H1 (cell line): Measurements from ENCODE around the gene SOCS6. TPM values are rescaled to one million over a fixed set of nuclear protein-coding genes. Genes with fewer than 3 reads are reported as not detected.

Experiments used
- CTCF ChIA-PET: fragments of 300-600 bp; sonication (Branson Sonifier 250); formaldehyde crosslinking; loops from one replicate; lab custom pipeline; 2021; ENCODE audit not compliant: partially characterized antibody; lab: Charles Lee
- POLR2A ChIA-PET: fragments of 300-600 bp; sonication (Branson Sonifier 250); formaldehyde crosslinking; loops from one replicate; lab custom pipeline; 2021; ENCODE audit warnings: inconsistent platforms; ENCODE audit not compliant: partially characterized antibody; lab: Charles Lee
- DNase-seq, 2 experiments: peaks; one replicate each; pipeline versions ENCODE4 v3.0.0 to v3.0.0-alpha.2; 2010 to 2022; ENCODE audit warnings: low spot score in 2 of 2, low read depth in 1 of 2, mixed read lengths in 1 of 2
- FAIRE-seq: peaks from 2 replicates; lab custom pipeline; 2011; peaks lifted over from hg19 to GRCh38; lab: Jason Lieb, UNC
- H2AFZ ChIP-seq: 2 replicates; pipeline ENCODE4 v1.8.1; 2012; ENCODE audit warnings: low read length, inconsistent platforms
- H2AK5ac ChIP-seq: 2 replicates; pipeline ENCODE4 v1.6.1; 2013; ENCODE audit warnings: low read depth, low read length
- H2BK120ac ChIP-seq: replicated peaks from 2 replicates; pipeline ENCODE3; 2013; ENCODE audit warnings: low read depth, low read length, inconsistent platforms
- H2BK12ac ChIP-seq: 2 replicates; pipeline ENCODE4 v1.6.1; 2013; ENCODE audit warnings: low read depth, low read length
- H2BK15ac ChIP-seq: 2 replicates; pipeline ENCODE4 v1.6.1; 2013; ENCODE audit warnings: low read length
- H2BK20ac ChIP-seq: 2 replicates; pipeline ENCODE4 v1.6.1; 2013; ENCODE audit warnings: low read length
- H2BK5ac ChIP-seq: 2 replicates; pipeline ENCODE4 v1.6.1; 2013; ENCODE audit warnings: low read depth, low read length
- H3K14ac ChIP-seq: 2 replicates; pipeline ENCODE4 v1.6.1; 2013; ENCODE audit warnings: inconsistent platforms; ENCODE audit not compliant: insufficient read length
- H3K18ac ChIP-seq: 2 replicates; pipeline ENCODE4 v1.6.1; 2013; ENCODE audit warnings: low read length; ENCODE audit errors: extremely low read depth
- H3K23ac ChIP-seq: 2 replicates; pipeline ENCODE4 v1.6.1; 2013; ENCODE audit warnings: inconsistent platforms; ENCODE audit not compliant: insufficient read length
- H3K23me2 ChIP-seq: 2 replicates; pipeline ENCODE4 v1.6.1; 2013; ENCODE audit warnings: low read depth, low read length
- H3K27ac ChIP-seq: 2 replicates; pipeline ENCODE4 v1.6.1; 2011; ENCODE audit warnings: low read depth, low read length, inconsistent platforms
- H3K27me3 ChIP-seq, 4 experiments: replicated peaks in 1 of 4; 1 replicate in 1 of 4; 2 replicates in 3 of 4; pipeline versions ENCODE4 v1.6.1 to v1.8.1; 2011 to 2013; ENCODE audit warnings: low read length in 3 of 4, mild to moderate bottlenecking in 3 of 4, inconsistent platforms in 2 of 4, mixed read lengths in 2 of 4, moderate library complexity in 1 of 4; ENCODE audit not compliant: control insufficient read depth in 3 of 4, insufficient read depth in 3 of 4; ENCODE audit errors: extremely low read depth in 1 of 4
- H3K36me3 ChIP-seq, 4 experiments: 2 replicates each; pipeline versions ENCODE4 v1.6.1 to v1.8.1; 2011 to 2013; ENCODE audit warnings: mild to moderate bottlenecking in 4 of 4, low read length in 3 of 4, moderate library complexity in 2 of 4, control low read depth in 1 of 4, inconsistent platforms in 1 of 4; ENCODE audit not compliant: insufficient read depth in 4 of 4, control insufficient read depth in 2 of 4
- H3K4ac ChIP-seq: replicated peaks from 2 replicates; pipeline ENCODE3; 2013; ENCODE audit warnings: low read length, low read depth, mixed read lengths, inconsistent platforms; ENCODE audit not compliant: insufficient read length
- H3K4me1 ChIP-seq, 4 experiments: replicated peaks in 1 of 4; 1 replicate in 1 of 4; 2 replicates in 3 of 4; pipeline versions ENCODE4 v1.6.1 to v1.8.1; 2011 to 2013; ENCODE audit warnings: low read length in 3 of 4, inconsistent platforms in 2 of 4, mixed read lengths in 1 of 4; ENCODE audit not compliant: insufficient read depth in 4 of 4, control insufficient read depth in 3 of 4
- H3K4me2 ChIP-seq, 2 experiments: 2 replicates each; pipeline versions ENCODE4 v1.6.1 to v1.8.1; 2011 to 2013; ENCODE audit warnings: low read depth in 2 of 2, low read length in 2 of 2, control low read depth in 1 of 2, inconsistent platforms in 1 of 2, mild to moderate bottlenecking in 1 of 2; ENCODE audit not compliant: insufficient read depth in 1 of 2
- H3K4me3 ChIP-seq, 4 experiments: fragments of 200-600, 300-600 bp in 1 of 4; sonication (generic), shearing (Covaris generic), sonication (Bioruptor Twin) in 1 of 4; 2 replicates each; pipeline versions ENCODE4 v1.5.1 to v1.8.1; 2011 to 2016; ENCODE audit warnings: low read length in 4 of 4, low read depth in 3 of 4, control low read depth in 2 of 4, inconsistent platforms in 2 of 4, mild to moderate bottlenecking in 2 of 4, mixed read lengths in 1 of 4, moderate library complexity in 1 of 4; ENCODE audit not compliant: insufficient read depth in 2 of 4; ENCODE audit errors: extremely low read depth in 1 of 4
- H3K56ac ChIP-seq: replicated peaks from 2 replicates; pipeline ENCODE3; 2013; ENCODE audit warnings: low read depth, mild to moderate bottlenecking, mixed read lengths, low read length, inconsistent platforms; ENCODE audit not compliant: insufficient read length
- H3K79me1 ChIP-seq: 2 replicates; pipeline ENCODE4 v1.6.1; 2013; ENCODE audit warnings: low read depth, low read length, control low read depth
- H3K79me2 ChIP-seq, 2 experiments: 2 replicates each; pipeline versions ENCODE4 v1.6.1 to v1.8.1; 2012 to 2013; ENCODE audit warnings: low read length in 2 of 2, mild to moderate bottlenecking in 2 of 2, inconsistent platforms in 1 of 2; ENCODE audit not compliant: insufficient read depth in 2 of 2, control insufficient read depth in 1 of 2
- H3K9ac ChIP-seq, 4 experiments: replicated peaks in 1 of 4; 1 replicate in 1 of 4; 2 replicates in 3 of 4; pipeline versions ENCODE4 v1.6.1 to v1.8.1; 2011 to 2013; ENCODE audit warnings: low read depth in 3 of 4, low read length in 3 of 4, control low read depth in 2 of 4, mild to moderate bottlenecking in 2 of 4, moderate library complexity in 2 of 4, inconsistent platforms in 1 of 4; ENCODE audit errors: extremely low read depth in 1 of 4
- H3K9me3 ChIP-seq, 2 experiments: 2 replicates each; pipeline versions ENCODE4 v1.6.1 to v1.8.1; 2012 to 2013; ENCODE audit warnings: mild to moderate bottlenecking in 2 of 2, moderate library complexity in 2 of 2, control low read depth in 1 of 2, inconsistent platforms in 1 of 2, low read depth in 1 of 2, low read length in 1 of 2, mixed read lengths in 1 of 2; ENCODE audit not compliant: insufficient read depth in 2 of 2
- H4K20me1 ChIP-seq, 2 experiments: replicated peaks in 1 of 2; 2 replicates each; pipeline versions ENCODE3 to v1.8.1; 2011 to 2013; ENCODE audit warnings: inconsistent platforms in 2 of 2, low read length in 2 of 2, mild to moderate bottlenecking in 1 of 2; ENCODE audit not compliant: insufficient read depth in 2 of 2, control insufficient read depth in 1 of 2
- H4K5ac ChIP-seq: 2 replicates; pipeline ENCODE4 v1.6.1; 2013; ENCODE audit warnings: low read length, low read depth, mixed read lengths, inconsistent platforms; ENCODE audit not compliant: insufficient read length
- H4K8ac ChIP-seq: 2 replicates; pipeline ENCODE4 v1.8.0; 2013; ENCODE audit warnings: mild to moderate bottlenecking, moderate library complexity, low read length, inconsistent platforms; ENCODE audit not compliant: insufficient read depth; ENCODE audit errors: extremely low read depth
- H4K91ac ChIP-seq: replicated peaks from 2 replicates; pipeline ENCODE3; 2013; ENCODE audit warnings: low read length, mixed read lengths, inconsistent platforms; ENCODE audit not compliant: insufficient read length
- ASH2L ChIP-seq: fragments of 200-600, 300-600 bp; sonication (generic); IDR thresholded peaks from one replicate; pipeline ENCODE4 v1.7.1; 2017; ENCODE audit warnings: low read length
- BACH1 ChIP-seq: IDR thresholded peaks from 2 replicates; pipeline ENCODE4 v1.6.1; 2012; ENCODE audit warnings: low read length, improper control_type of control experiment
- KDM4A ChIP-seq: IDR thresholded peaks from one replicate; pipeline ENCODE4 v1.7.1; 2012; ENCODE audit warnings: low read depth, mild to moderate bottlenecking, moderate library complexity, low read length, inconsistent platforms; ENCODE audit not compliant: severe bottlenecking
- PHF8 ChIP-seq: fragments of 200-600 bp; sonication (generic); conservative IDR thresholded peaks from 2 replicates; pipeline ENCODE4 v1.7.1; 2012; ENCODE audit warnings: low read depth, mild to moderate bottlenecking, inconsistent platforms, low read length, moderate library complexity
- USF2 ChIP-seq: IDR thresholded peaks from 2 replicates; pipeline ENCODE4 v1.6.1; 2011; ENCODE audit warnings: low read length, improper control_type of control experiment
- WGBS, 2 experiments: shearing (Covaris generic) in 1 of 2; methylation state at CpG; one replicate each; pipeline versions ENCODE4 v1.1.6 to v1.1.7; 2013 to 2015; ENCODE audit warnings: low lambda C conversion rate in 2 of 2, mixed read lengths in 2 of 2, inconsistent platforms in 1 of 2, low coverage in 1 of 2, missing lambda C conversion rate in 1 of 2; ENCODE audit not compliant: insufficient replicate concordance in 2 of 2, insufficient coverage in 1 of 2, insufficient read length in 1 of 2; ENCODE audit errors: extremely low coverage in 1 of 2, missing lambda C conversion rate in 1 of 2; 5-methylcytosine and 5-hydroxymethylcytosine counted together
- polyA plus RNA-seq, 7 experiments: library from polyadenylated mRNA; depleted of rRNA in 3 of 7; stranded (reverse) in 5 of 7; unstranded in 2 of 7; fragments of >200 nt in 5 of 7; fragments of 200-250 nt in 2 of 7; gene quantifications; 1 replicate in 5 of 7; 2 replicates in 1 of 7; 4 replicates in 1 of 7; pipeline versions ENCODE4 v1.2.1 to v1.2.3, GENCODE V29; 2011 to 2013; ENCODE audit warnings: missing spikeins in 2 of 7, mixed read lengths in 2 of 7
- total RNA-seq: library from RNA; stranded (reverse); fragmentation: NEBNext Ultra II Directional; extraction: Animal tissue kit (Norgen Biotek cat#: 25700); gene quantifications from 2 replicates; pipeline ENCODE4 v1.2.1, GENCODE V29; 2021

Gene SOCS6
- total and polyA plus RNA-seq, 2 of the 8 experiments (the other 6 are each of a cell fraction or from before 2014, with no cell fraction given), result 9.1 to 22.9 TPM

- Histone ChIP-seq H3K18ac (peak overlapping the region; percentile 48), H4K20me1 (peaks cover 5 to 7% of the 10 kb centered on the region in 2 experiments), H2BK15ac (no peak overlapping the region), H3K14ac (no peak overlapping the region), H2BK5ac (no peak overlapping the region), H2AK5ac (no peak overlapping the region), H3K4me1 (peaks cover 0 to 7% (median 4%) of the 10 kb centered on the region in 4 experiments; a peak in 5 of 7 replicates), H3K36me3 (no peaks in the 10 kb centered on the region), H3K27me3 (no peaks in the 10 kb centered on the region), H3K4me2 (peak overlapping the region; percentile 60 to 73), H3K4ac (no peak overlapping the region), H2AFZ (peak overlapping the region; percentile 27; the same call in 1 of the 2 replicates), H3K9me3 (no peaks in the 10 kb centered on the region), H3K79me1 (peaks cover 13% of the 10 kb centered on the region), H3K23ac (no peak overlapping the region), H2BK12ac (no peak overlapping the region), H2BK20ac (no peak overlapping the region), H4K91ac (no peak overlapping the region), H3K9ac (peak overlapping the region; percentile 29 to 69 (median 48); a peak in 6 of 7 replicates), H4K8ac (peak overlapping the region; percentile 94), H3K23me2 (peaks cover 5% of the 10 kb centered on the region; the same call in 1 of the 2 replicates)
- POLR2A ChIA-PET, result interaction anchor here (0.6 to 1.5 kb wide), 3 partner anchors 13 to 78 kb away, joined by 3 to 4 read pairs (median 3); no protein-coding TSS in a partner anchor
- DNase-seq, result peak in 1 of 2 experiments; percentile 68
- 0 out of 2 replicates have a peak, but pooled peaks have one; percentile 8 for TF ChIP-seq BACH1
- TF ChIP-seq ASH2L, result peak; percentile 83
- peak; percentile 76 for TF ChIP-seq KDM4A
- TF ChIP-seq USF2, result no peak
- TF ChIP-seq PHF8, result peak; percentile 32; the same call in 1 of the 2 replicates
- TF ChIP-seq, all 59 proteins: peak for 4
- Histone ChIP-seq H3K56ac (no peak overlapping the region), H2BK120ac (no peak overlapping the region), H3K27ac (no peak overlapping the region), H3K4me3 (peak overlapping the region; percentile 64 to 75 (median 70)), H4K5ac (no peak overlapping the region), H3K79me2 (peaks cover 19 to 38% of the 10 kb centered on the region in 2 experiments)
- CTCF ChIA-PET, result interaction anchor here (1.0 kb wide), 1 partner anchor 146 kb away, joined by 3 read pairs; no protein-coding TSS in a partner anchor
- no peak for FAIRE-seq
- WGBS, 2 experiments, result 6% methylated on average over 15 of the region's 50 CpGs; no CpG with 5 or more reads in 1 of the 2 experiments
Measured at GRCh38 chr18:70288171-70288850, 534 bp upstream of the SOCS6 start.
